ENCODE data around the gene WDTC1.
"Not testable (repeated sequence)": the region's sequence is repeated elsewhere in the genome, so short reads cannot be mapped to it uniquely, and the experiment has no call there.

Gene WDTC1, protein sequence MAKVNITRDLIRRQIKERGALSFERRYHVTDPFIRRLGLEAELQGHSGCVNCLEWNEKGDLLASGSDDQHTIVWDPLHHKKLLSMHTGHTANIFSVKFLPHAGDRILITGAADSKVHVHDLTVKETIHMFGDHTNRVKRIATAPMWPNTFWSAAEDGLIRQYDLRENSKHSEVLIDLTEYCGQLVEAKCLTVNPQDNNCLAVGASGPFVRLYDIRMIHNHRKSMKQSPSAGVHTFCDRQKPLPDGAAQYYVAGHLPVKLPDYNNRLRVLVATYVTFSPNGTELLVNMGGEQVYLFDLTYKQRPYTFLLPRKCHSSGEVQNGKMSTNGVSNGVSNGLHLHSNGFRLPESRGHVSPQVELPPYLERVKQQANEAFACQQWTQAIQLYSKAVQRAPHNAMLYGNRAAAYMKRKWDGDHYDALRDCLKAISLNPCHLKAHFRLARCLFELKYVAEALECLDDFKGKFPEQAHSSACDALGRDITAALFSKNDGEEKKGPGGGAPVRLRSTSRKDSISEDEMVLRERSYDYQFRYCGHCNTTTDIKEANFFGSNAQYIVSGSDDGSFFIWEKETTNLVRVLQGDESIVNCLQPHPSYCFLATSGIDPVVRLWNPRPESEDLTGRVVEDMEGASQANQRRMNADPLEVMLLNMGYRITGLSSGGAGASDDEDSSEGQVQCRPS

DNA sequence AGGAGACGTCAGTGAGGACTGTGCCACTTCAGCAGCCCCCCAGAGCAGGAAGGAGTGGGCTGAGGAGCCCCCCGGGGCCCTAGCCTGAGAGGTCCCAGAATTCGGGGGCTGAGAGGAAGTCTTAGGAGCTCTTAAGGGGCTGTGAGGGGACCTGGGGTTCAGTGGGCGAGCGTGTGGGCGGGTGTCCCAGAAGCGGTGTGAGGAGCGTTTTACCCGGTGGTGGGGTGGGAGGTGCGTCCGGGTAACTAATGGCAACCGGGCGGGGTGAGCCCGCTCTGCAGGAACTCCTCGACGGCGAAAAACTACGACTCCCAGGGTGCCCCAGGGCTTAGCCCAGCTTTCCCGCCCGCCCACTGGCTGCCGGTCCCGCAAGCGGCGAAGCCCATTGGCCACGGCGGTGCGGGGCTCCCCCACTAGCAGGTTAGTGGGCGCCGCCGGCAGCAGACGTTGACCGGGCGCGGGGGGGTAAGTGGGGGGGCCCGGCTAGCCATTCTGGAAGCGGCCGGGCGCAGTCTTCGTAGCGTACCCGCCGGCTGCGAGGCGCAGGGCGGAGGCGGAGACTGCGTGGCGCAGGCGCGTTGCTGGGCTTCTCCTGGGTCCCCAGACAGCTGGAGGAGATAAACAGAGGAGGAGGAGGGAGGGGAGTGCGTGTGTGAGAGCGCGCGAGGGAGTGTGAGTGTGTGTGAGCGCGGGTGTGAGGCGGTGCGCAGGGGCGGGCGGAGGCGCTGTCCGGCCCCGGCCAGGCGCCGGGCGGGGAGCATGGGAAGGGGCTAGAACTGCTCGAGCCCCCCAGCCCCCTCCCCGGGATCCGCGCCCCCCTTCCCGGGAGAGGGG, at the start of gene WDTC1:
Gene WDTC1 (plus strand): TSS at position 584 of the 834 bp plus-strand sequence. CDS start 26,423 bp downstream, outside the sequence.
- DNase-seq (ENCODE audit: low spot score): peak; percentile 97

DNA sequence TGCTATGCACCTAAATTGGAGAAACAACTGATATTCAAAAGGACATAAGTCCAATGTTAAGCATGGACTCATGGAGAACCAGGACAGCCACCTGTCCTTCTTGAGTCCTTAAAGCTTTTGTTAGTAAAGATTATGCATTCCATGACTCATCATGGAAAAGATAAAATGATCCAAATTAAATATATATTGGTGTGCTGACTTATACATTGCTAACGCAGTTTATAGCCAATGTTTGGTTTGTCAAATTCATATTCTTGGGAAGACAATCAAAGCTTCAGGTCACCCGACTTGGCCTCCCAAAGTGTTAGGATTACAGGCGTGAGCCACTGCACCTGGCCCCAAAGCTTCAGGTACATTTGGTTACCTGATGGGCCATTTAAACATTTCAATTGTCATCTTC, 49.8 kb upstream of the WDTC1 start:
- DNase-seq (ENCODE audit: low spot score): not testable (repeated sequence)

DNA sequence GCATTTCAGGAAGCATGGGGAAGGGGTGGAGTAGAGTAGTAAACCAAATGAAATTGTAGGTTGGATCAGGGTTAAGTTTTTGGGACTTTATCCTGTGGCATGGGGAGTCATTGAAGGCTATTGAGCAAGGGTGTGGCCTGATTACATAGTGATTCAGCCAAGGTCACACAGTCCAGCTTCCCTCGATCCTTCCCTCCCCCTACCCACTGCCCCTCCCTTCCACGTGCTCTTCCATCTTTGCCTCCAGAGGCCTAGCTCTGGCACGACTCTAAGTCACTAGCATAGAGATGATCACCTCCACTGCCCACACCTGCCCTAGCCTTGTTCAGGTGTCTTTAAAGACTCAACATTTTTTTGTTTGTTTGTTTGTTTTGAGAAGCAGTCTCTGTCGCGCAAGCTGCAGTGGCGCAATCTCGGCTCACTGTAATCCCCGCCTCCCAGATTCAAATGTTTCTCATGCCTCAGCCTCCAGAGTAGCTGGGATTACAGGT, 42.3 kb upstream of the WDTC1 start:
- no peak for DNase-seq (ENCODE audit: low spot score)

DNA sequence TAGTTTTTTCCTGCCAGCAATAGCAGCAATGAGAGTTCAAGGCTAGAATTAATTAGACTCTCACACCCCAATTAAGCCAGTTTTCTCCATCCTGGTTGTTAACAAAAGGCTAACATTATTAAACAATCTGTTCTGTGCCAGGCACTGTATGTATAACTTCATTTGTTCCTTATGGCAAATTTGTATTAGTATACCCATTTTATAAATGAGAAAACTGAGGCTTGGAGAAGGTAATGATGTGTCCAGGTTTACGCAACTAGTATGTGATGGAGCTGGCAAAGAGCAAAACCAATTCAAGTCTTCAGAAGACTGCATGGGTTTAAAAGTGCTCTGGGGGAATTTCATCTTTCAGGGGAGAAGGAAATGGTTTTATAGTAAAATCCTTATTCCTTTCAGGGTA, 41.2 kb upstream of the WDTC1 start:
- no peak for DNase-seq (ENCODE audit: low spot score)

DNA sequence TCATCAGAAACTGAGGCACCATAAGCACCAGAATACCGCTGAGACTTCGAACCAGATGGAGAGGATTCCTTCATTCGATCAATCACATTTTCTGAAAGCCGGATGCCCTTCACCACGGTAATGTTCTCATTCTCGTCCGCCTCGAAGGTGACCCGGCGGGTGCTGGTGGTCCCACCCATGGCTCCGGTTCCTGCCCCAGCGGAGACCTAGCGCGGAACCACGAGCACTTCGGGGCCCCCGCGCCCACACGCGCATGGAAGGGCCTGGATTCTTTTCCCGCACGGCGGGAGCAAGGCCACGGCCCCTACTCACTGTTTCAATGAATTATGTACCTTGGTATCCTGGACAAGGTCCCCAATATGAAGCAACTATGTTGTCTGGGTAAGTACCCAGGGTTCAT, 33.1 kb upstream of the WDTC1 start:
- no peak for DNase-seq (ENCODE audit: low spot score)

DNA sequence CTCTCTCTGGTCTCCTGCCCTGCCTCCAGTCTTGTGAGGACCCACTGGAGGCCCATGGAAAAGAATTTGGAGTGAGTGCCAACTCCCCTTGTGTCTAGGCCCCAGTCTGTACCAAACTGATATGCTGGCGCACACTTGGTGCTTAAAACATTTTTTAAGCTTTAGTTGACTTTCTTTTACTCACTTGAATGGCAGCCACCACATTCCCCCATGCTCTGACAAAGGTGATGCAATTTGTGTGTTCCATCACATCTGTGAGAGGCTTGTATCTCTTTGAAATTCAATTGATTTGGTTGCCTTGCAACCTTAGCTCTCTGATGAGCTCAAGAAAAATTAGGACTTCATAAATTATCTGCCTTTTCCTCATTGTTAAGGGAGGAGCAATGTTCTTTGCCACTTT, 30.5 kb upstream of the WDTC1 start:
- no peak for DNase-seq (ENCODE audit: low spot score)

DNA sequence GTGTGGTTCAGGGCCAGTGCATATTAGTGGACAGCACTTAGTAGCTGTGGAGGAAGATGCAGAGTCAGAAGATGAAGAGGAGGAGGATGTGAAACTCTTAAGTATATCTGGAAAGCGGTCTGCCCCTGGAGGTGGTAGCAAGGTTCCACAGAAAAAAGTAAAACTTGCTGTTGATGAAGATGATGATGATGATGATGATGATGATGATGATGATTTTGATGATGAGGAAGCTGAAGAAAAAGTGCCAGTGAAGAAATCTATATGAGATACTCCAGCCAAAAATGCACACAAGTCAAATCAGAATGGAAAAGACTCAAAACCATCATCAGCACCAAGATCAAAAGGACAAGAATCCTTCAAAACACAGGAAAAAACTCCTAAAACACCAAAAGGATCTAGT, 27.2 kb upstream of the WDTC1 start:
- not testable (repeated sequence) for DNase-seq (ENCODE audit: low spot score)

DNA sequence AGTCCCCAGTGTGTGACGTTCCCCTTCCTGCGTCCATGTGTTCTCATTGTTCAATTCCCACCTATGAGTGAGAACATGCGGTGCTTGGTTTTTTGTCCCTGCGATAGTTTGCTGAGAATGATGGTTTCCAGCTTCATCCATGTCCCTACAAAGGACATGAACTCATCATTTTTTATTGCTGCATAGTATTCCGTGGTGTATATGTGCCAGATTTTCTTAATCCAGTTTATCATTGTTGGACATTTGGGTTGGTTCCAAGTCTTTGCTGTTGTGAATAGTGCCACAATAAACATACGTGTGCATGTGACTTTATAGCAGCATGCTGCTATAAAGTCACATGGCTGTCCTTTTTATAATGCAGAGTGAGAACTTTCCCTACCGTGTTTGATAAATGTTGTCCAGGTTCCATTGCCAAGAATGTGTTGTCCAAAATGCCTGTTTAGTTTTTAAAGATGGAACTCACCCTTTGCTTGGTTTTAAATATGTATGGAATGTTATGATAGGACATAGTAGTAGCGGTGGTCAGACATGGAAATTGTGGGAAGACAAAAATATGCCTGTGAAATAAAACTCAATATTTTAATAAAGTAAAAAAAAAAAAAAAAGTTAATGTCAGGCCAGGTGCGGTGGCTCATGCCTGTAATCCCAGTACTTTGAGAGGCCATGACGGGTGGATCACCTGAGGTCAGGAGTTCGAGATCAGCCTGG, 26.1 kb upstream of the WDTC1 start:
- DNase-seq (ENCODE audit: low spot score): not testable (repeated sequence)

DNA sequence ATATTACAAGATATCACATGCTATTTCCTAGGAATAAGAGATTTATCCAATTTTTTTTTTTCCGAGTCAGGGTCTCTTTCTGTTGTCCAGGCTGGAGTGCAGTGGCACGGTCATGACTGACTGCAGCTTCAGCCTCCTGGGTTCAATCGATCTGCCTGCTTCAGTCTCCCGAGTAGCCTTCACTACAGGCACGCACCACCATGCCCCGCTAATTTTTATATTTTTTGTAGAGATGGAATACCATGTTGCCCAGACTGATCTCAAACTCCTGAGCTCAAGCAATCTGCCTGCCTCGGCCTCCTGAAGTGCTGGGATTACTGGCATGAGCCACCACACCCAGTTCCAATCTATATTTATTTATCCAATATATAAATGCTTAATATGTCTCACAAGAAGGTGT, 18.0 kb upstream of the WDTC1 start:
- no peak for DNase-seq (ENCODE audit: low spot score)

DNA sequence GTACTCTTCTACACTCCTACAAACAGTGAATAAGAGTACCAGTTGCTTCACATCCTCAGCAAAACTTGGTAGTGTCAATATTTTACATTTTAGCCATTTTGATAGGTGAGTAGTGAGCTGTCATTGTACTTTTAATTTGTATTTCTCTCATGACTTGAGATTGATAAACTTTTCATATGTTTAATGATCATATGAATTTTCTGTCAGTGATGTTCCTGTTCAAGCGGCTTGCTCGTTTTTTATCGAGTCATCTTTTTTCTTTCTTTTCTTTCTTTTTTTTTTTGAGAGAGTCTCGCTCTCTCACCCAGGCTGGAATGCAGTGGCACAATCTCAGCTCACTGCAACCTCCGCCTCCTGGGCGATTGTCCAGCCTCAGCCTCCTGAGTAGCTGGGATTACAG, 17.0 kb upstream of the WDTC1 start:
- DNase-seq (ENCODE audit: low spot score): no peak

DNA sequence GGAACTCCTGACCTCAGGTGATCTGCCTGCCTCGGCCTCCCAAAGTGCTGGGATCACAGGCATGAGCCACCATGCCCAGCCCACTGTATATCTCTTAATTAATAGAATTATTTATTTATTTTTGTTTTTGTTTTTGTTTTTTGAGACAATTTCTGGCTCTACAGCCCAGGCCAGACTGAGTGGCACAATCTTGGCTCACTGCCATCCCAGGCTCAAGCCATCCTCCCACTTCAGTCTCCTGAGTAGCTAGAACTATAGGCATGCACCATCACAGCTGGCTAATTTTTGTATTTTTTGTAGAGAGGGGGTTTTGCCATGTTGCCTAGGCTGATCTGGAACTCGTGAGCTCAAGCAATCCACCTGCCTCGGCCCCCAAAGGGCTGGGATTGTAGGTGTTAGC, 15.7 kb upstream of the WDTC1 start:
- no peak for DNase-seq (ENCODE audit: low spot score)

DNA sequence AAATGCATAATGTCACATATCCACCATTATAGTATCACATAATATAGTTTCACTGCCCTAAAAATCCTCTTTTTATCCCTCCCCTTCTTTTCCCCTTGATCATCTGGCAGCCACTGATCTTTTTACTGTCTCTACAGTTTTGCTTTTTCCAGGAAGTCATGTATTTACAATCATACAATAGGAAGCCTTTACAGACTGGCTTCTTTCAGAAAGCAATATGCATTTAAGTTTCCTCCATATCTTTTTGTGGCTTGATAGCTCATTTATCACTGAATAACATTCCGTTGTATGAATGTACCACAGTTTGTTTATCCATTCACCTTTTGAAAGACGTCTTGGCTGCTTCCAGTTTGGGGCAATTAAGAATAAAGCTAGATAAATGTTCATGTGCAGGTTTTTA, 14.3 kb upstream of the WDTC1 start:
- no peak for DNase-seq (ENCODE audit: low spot score)

DNA sequence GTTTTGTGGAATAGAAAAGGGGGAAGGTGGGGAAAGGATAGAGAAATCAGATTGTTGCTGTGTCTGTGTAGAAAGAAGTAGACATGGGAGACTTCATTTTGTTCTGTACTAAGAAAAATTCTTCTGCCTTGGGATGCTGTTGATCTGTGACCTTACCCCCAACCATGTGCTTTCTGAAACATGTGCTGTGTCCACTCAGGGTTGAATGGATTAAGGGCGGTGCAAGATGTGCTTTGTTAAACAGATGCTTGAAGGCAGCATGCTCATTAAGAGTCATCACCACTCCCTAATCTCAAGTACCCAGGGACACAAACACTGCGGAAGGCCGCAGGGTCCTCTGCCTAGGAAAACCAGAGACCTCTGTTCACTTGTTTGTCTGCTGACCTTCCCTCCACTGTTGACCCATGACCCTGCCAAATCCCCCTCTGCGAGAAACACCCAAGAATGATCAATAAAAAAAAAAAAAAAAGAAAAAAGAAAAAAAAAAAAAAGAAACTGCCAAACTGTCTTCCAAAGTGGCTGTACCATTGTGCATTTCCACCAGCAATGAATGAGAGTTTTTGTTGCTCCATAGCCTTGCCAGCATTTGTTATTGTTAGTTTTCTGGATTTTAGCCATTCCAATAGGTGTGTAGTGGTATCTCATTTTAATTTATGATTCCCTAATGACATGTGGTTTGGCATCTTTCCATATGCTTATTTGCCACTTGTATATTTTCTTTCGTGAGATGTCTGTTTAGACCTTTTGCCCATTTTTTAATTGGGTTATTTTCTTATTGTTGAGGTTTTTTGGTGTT, 13.5 kb upstream of the WDTC1 start:
- not testable (repeated sequence) for DNase-seq (ENCODE audit: low spot score)

DNA sequence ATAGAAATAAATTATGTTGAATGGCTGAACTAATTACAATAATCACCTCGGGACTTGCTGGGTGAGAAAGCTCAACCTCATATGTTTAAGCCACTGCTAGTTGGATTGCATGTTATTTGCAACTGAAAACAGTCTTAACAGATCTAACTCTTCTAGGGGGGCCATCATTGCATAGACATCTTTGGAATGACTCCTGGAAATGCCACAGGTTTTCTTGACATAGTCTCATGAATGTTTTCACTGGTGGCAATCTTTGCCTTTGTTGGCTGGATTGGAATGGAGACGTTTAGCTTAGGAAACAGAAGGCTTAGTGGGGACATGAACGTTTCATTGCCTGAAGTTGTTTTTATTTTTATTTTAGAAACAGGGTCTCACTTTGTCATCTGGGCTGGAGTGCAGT, 8.8 kb upstream of the WDTC1 start:
- no peak for DNase-seq (ENCODE audit: low spot score)

DNA sequence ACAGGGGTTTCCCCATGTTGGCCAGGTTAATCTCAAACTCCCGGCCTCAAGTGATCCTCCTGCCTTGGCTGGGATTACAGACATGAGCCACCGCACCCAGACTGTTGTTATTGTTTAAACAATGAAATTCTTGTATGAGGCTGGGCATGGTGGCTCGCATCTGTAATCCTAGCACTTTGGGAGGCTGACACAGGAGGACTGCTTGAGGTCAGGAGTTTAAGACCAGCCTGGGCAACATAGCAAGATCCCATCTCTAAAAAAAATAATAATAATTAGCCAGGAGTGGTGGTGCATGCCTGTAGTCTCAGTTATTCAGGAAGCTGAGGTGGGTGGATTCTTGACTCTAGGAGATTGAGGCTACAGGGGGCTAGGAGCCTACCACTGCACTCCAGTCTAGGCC, 6.7 kb upstream of the WDTC1 start:
- no peak for DNase-seq (ENCODE audit: low spot score)

DNA sequence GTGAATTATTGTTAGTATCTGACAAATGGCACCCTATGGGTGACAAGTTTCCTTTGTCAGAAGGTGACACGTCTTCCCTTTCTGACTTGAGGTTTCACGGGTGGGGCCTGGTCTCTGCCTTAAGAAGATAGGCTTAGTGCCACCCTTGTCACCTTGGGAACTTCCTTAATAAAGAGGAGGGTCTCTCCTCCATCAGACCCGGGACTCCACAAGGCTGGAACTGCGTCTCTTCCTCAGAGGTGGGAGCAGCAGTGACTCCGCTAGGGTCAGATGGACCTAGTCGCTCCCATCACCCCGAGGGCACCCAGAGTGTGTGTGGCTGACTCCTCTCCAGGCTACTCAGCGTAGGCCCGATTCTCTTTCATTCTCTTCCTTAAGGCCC, 774 bp upstream of the WDTC1 start:
- DNase-seq (ENCODE audit: low spot score): no peak

DNA sequence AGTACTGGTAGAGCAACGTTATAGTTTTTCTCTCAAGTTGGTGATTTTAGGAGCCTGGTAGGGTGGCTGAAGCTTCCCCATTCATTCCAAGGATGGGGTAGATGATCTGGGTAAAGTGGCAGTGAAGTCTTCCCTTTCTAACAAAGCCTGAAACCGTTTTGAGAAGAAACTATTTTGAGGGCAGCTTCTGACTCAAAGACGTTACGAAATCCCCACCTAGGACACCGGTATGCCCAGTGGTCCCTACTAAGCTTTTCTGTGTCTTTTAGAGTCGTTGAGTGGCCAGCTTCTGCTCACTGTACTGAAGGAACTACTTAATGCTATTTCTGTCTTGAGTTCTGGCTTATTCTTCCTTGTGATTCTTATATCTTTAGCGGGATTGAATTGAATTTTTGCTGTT, 1.4 kb downstream of the WDTC1 start:
- DNase-seq (ENCODE audit: low spot score): no peak

DNA sequence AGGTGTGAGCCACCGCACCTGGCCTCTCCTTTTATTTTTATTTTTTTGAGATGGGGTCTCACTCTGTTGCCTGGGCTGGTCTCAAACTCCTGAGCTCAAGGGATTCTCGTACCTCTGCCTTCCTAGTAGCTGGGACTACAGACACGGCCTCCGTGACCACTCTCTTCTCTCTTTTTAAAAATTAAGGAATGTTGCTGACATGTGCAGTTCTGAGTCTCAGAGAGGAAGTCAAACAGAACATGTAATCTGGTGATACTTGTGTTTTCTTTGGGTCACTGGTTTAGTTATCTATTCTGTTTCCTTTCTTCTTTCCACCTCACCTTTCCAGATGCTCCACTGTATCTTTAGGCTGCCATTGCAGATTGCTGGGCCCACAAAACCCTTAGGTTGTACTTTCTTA, 2.7 kb downstream of the WDTC1 start:
- DNase-seq (ENCODE audit: low spot score): no peak

DNA sequence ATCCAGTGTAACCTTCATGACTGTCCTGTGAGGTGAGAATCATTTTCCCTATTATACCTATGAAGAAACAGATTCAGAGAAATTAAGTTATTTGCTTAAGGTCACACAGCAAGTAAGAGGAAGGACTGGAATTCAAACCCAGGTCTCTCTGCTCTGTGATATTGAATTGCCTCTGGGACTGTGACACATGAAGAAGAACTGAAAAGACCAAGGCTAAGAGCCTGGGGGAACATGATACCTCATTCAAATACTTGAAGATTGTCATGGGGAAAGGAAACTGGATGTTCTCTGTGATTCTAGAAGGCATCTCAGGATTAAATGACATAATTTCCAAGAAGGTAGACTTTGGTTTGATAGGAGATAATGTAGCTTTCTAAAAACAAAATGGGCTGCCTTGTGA, 3.6 kb downstream of the WDTC1 start:
- DNase-seq (ENCODE audit: low spot score): no peak

DNA sequence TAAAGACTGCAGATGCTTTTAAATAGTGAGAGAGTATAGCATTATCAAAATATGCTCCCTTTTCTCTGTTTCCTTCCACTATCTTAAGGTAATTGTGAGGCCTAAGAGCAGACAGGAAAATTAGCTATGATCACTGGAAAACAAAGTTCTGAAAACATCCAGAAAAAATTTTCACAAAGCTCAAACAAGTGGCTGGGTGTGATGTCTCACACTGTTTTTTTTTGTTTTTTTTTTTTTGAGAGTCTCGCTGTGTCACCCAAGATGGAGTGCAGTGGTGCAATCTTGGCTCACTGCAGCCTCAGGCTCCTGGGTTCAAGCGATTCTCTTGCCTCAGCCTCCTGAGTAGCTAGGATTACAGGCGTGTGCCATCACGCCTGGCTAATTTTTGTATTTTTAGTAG, 7.2 kb downstream of the WDTC1 start:
- no peak for DNase-seq (ENCODE audit: low spot score)

DNA sequence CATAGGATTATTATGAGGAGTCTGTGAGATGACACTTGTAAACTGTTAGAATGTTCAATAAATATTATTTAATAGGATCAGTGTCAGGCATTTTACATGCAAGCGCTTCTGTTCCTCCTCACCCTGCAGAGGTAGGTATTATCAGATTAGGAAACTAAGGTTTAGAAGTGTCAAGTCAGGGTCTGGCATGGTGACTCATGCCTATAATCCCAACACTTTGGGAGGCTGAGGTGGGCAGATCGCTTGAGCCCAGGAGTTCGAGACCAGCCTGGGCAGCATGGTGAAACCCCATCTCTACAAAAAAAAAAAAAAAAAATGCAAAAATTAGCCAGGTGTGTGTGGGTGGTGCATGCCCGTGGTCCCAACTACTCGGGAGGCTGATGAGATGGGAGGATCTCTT, 9.2 kb downstream of the WDTC1 start:
- not testable (repeated sequence) for DNase-seq (ENCODE audit: low spot score)

All from activated CD4-positive, alpha-beta T cell treated with anti-CD3 and anti-CD28 coated beads, Interleukin-2, Interleukin-4, amounts not matched to agents 100 ng/mL and 50 ng/mL, durations not matched to agents 16 hours and 8 hours (primary cell).